GM04504 (cell line): Measurements from ENCODE around the gene PUS10.
A peak's percentile ranks its signal among the peaks of the same experiment; 100 is the strongest.
"Not testable (repeated sequence)": the region's sequence is repeated elsewhere in the genome, so short reads cannot be mapped to it uniquely, and the experiment has no call there.

ENCODE experiments used
- DNase-seq: peaks from one replicate; pipeline ENCODE4 v3.0.0-alpha.2; 2012; ENCODE audit warnings: low read depth

The PUS10 gene

GRCh38 chr2:61017556-61018317 is at the start of gene PUS10, which contains the start of gene PEX13:
Gene PUS10, minus strand, starts transcription at chr2:61018255. Its CDS starts 6,365 bp downstream, at chr2:61011890.
Gene PEX13, plus strand, starts transcription at chr2:61017720. Its CDS starts 40 bp downstream, at chr2:61017760.
- no peak for DNase-seq

- peak; percentile 64 for DNase-seq
Observed at GRCh38 chr2:61065714-61066709, 48.0 kb upstream of the PUS10 start, which contains the start of gene SANBR. Gene SANBR, plus strand, starts transcription at chr2:61065871. Its CDS starts 4,480 bp downstream, at chr2:61070351.

- no peak for DNase-seq
Observed at GRCh38 chr2:61059382-61059781, 41.3 kb upstream of the PUS10 start.

- DNase-seq, result no peak
Observed at GRCh38 chr2:61057562-61057961, 39.5 kb upstream of the PUS10 start.

GRCh38 chr2:61055557-61055956 is 37.5 kb upstream of the PUS10 start:
- DNase-seq, result no peak

- DNase-seq, result no peak
Observed at GRCh38 chr2:61045999-61046398, 27.9 kb upstream of the PUS10 start.

- DNase-seq, result no peak
Observed at GRCh38 chr2:61045226-61045625, 27.2 kb upstream of the PUS10 start.

- DNase-seq, result no peak
Observed at GRCh38 chr2:61044636-61045035, 26.6 kb upstream of the PUS10 start.

- no peak for DNase-seq
Observed at GRCh38 chr2:61042807-61043206, 24.8 kb upstream of the PUS10 start.

- DNase-seq, result not testable (repeated sequence)
Observed at GRCh38 chr2:61036643-61037042, 18.6 kb upstream of the PUS10 start.

- DNase-seq, result not testable (repeated sequence)
Observed at GRCh38 chr2:61034592-61034991, 16.5 kb upstream of the PUS10 start.

GRCh38 chr2:61029533-61029932 is 11.5 kb upstream of the PUS10 start:
- no peak for DNase-seq

GRCh38 chr2:61023670-61024069 is 5.6 kb upstream of the PUS10 start:
- no peak for DNase-seq

- DNase-seq, result no peak
Observed at GRCh38 chr2:61021228-61021660, 3.2 kb upstream of the PUS10 start.

- no peak for DNase-seq
Observed at GRCh38 chr2:61018798-61019197, 743 bp upstream of the PUS10 start.

- DNase-seq, result no peak
Observed at GRCh38 chr2:61018318-61018755, 282 bp upstream of the PUS10 start.

- DNase-seq, result peak; percentile 40
Observed at GRCh38 chr2:61017003-61017555, 976 bp downstream of the PUS10 start.

GRCh38 chr2:61016392-61017002 is 1.6 kb downstream of the PUS10 start:
- DNase-seq, result no peak

GRCh38 chr2:61015976-61016375 is 2.1 kb downstream of the PUS10 start:
- DNase-seq, result no peak

- DNase-seq, result no peak
Observed at GRCh38 chr2:61014763-61015162, 3.3 kb downstream of the PUS10 start.

GRCh38 chr2:61013382-61013781 is 4.7 kb downstream of the PUS10 start:
- no peak for DNase-seq

- peak; percentile 50 for DNase-seq
Observed at GRCh38 chr2:61012303-61012702, 5.8 kb downstream of the PUS10 start.
